Measurements from ENCODE around the gene TRIM40.

DNA sequence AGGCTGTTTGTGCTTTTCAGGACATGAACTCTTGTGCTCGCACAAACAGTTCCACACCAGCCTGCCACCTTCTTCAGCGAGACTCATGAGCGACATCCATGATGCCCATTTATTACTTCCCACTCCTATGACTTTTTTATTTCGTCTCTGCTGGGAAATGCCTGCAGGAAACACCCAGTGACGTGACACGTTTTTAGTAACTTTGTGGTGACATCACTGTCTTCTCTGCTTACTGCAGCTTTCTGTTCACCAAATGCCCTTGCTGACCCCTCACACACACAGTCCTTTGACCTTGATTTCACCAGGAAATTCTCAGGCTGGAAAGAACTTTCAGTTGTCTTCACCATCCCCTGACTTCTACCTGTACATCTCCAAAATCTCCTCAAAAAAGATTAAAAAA is 8.9 kb downstream of the TRIM40 start:
- TF ChIP-seq, protein P1, sequence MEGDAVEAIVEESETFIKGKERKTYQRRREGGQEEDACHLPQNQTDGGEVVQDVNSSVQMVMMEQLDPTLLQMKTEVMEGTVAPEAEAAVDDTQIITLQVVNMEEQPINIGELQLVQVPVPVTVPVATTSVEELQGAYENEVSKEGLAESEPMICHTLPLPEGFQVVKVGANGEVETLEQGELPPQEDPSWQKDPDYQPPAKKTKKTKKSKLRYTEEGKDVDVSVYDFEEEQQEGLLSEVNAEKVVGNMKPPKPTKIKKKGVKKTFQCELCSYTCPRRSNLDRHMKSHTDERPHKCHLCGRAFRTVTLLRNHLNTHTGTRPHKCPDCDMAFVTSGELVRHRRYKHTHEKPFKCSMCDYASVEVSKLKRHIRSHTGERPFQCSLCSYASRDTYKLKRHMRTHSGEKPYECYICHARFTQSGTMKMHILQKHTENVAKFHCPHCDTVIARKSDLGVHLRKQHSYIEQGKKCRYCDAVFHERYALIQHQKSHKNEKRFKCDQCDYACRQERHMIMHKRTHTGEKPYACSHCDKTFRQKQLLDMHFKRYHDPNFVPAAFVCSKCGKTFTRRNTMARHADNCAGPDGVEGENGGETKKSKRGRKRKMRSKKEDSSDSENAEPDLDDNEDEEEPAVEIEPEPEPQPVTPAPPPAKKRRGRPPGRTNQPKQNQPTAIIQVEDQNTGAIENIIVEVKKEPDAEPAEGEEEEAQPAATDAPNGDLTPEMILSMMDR (IDR thresholded peaks at IDR 0.05) = no peak
- TF ChIP-seq POLR2A (IDR thresholded peaks at IDR 0.05) = no peak
- no peak for TF ChIP-seq POLR2AphosphoS5 (IDR thresholded peaks at IDR 0.05)
